ENCODE measurements around the gene STK32B.

GRCh38 chr4:5133933-5134594 lies 82.8 kb downstream of the STK32B start:
- TF ChIP-seq EZH2 (IDR thresholded peaks at IDR 0.05; ENCODE audit: borderline replicate concordance, low read depth, low read length, severe bottlenecking) (no peak), JUN (IDR thresholded peaks at IDR 0.05; ENCODE audit: borderline replicate concordance, insufficient read depth, insufficient read length, low read depth) (no peak)

All from endothelial cell of umbilical vein (primary cell).